SH-SY5Y (cell line): Measurements from ENCODE around the gene EXOC3.

Source experiments
- GATA2 ChIP-seq: IDR thresholded peaks from 2 replicates; pipeline ENCODE4 v1.6.1; 2011; ENCODE audit warnings: mild to moderate bottlenecking, low read depth, low read length
- GATA3 ChIP-seq: IDR thresholded peaks from 2 replicates; pipeline ENCODE4 v1.6.1; 2011; ENCODE audit warnings: low read depth, mild to moderate bottlenecking, low read length, moderate library complexity

DNA sequence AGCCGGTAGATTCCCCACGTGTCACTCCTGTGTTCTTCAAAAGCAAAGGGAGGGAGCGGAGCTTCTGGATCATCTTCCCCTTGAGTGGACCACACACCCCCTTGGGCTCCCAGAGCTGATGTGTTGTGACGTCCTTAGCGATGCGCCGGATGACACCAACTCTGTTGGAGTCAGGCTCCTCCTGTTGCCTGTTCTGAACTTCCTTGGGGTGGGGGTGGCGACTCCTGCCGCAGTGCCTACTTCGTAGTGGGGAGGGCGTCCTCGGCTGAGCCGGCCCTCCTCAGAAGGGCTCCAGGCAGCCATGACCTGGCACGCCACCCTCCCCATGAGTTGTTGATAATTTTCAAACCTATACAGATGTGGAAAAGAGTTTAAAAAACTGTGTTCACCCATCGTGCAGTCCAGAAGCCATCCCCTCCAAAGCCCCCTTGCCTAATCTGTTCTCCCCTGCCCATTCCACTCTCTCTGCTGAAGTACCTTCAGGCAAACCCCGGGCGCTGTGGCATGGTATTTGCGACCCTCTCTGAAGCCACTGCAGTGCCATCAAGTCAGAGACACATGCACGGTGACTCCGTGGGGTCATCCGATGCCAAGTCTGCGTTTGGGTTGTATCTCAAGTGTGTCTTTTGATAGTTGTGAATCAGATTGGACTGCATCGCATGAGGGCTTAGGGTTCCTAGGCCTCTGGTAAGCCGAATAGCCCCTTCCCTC, 16.7 kb downstream of the EXOC3 start:
- TF ChIP-seq GATA2 = no peak
- TF ChIP-seq GATA3 = no peak
